Stimulated activated CD8-positive, alpha-beta memory T cell treated with anti-CD3 and anti-CD28 coated beads, Interleukin-7, amount 100 ng/mL, for 4 hours (primary cell): Measurements from ENCODE around the gene SLC4A7.
"Not testable (repeated sequence)": the region's sequence is repeated elsewhere in the genome, so short reads cannot be mapped to it uniquely, and the experiment has no call there.

Experiments used
- DNase-seq, 2 donors: peaks; one replicate each; pipeline ENCODE4 v3.0.0-alpha.2; 2020; ENCODE audit warnings: low read depth in 2 of 2

SLC4A7 gene

GRCh38 chr3:27487383-27487782 is 3.2 kb upstream of the SLC4A7 start:
- no peak for DNase-seq

GRCh38 chr3:27486336-27486735 is 2.2 kb upstream of the SLC4A7 start:
- no peak for DNase-seq

- no peak for DNase-seq
Measured at GRCh38 chr3:27485866-27486265, 1.7 kb upstream of the SLC4A7 start.

- DNase-seq = peak in 1 of 2 donors; percentile 7
Measured at GRCh38 chr3:27483117-27484014, 818 bp downstream of the SLC4A7 start.

GRCh38 chr3:27479806-27480543 is 4.2 kb downstream of the SLC4A7 start:
- DNase-seq = no peak

- no peak for DNase-seq
Measured at GRCh38 chr3:27471923-27472550, 12.1 kb downstream of the SLC4A7 start.

GRCh38 chr3:27468283-27468886 is 15.8 kb downstream of the SLC4A7 start:
- DNase-seq = no peak

- DNase-seq = no peak
Measured at GRCh38 chr3:27467545-27467944, 16.6 kb downstream of the SLC4A7 start.

- DNase-seq = no peak
Measured at GRCh38 chr3:27464646-27465045, 19.5 kb downstream of the SLC4A7 start.

- no peak for DNase-seq
Measured at GRCh38 chr3:27462228-27462627, 22.0 kb downstream of the SLC4A7 start.

GRCh38 chr3:27458929-27459328 is 25.3 kb downstream of the SLC4A7 start:
- no peak for DNase-seq

- DNase-seq = no peak
Measured at GRCh38 chr3:27456554-27456953, 27.6 kb downstream of the SLC4A7 start.

GRCh38 chr3:27454914-27455313 is 29.3 kb downstream of the SLC4A7 start:
- DNase-seq = no peak

- DNase-seq = no peak
Measured at GRCh38 chr3:27454461-27454860, 29.7 kb downstream of the SLC4A7 start.

- no peak for DNase-seq
Measured at GRCh38 chr3:27452368-27453090, 31.7 kb downstream of the SLC4A7 start.

- no peak for DNase-seq
Measured at GRCh38 chr3:27451842-27452241, 32.3 kb downstream of the SLC4A7 start.

- DNase-seq = no peak
Measured at GRCh38 chr3:27451251-27451650, 32.9 kb downstream of the SLC4A7 start.

GRCh38 chr3:27449530-27450150 is 34.5 kb downstream of the SLC4A7 start:
- no peak for DNase-seq

- not testable (repeated sequence) for DNase-seq
Measured at GRCh38 chr3:27442995-27443394, 41.2 kb downstream of the SLC4A7 start.

- not testable (repeated sequence) for DNase-seq
Measured at GRCh38 chr3:27438352-27438751, 45.8 kb downstream of the SLC4A7 start.

- no peak for DNase-seq
Measured at GRCh38 chr3:27431116-27431515, 53.1 kb downstream of the SLC4A7 start.
